ENCODE measurements around the gene F2RL2.

DNA sequence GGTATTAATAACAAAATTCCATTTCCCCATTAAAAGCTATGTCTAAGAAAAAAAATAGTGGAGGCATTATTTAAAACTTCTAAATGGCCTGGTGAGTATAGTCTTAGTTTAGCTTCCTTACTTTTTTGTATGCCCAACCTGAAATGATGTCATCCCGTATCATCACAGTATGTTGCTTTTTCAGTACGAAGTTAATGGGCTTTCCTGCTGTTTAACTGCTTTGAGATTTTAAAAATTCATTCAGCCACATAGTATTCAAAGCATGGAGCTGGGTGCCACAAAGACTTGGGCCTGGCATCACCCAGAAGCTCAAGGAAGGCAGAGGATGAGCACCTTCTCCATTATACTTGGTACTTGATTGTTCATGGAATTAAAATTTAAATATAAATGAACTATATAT is 7.4 kb downstream of the F2RL2 start:
- TF ChIP-seq CTCF (conservative IDR thresholded peaks at IDR 0.05; ENCODE audit: low read depth, low read length) (no peak), FOS (IDR thresholded peaks at IDR 0.05; ENCODE audit: low read depth, low read length) (no peak), RAD21 (IDR thresholded peaks at IDR 0.05; ENCODE audit: low read length) (no peak), ELK1 (IDR thresholded peaks at IDR 0.05; ENCODE audit: borderline replicate concordance, low read depth, low read length) (no peak), POLR2A (IDR thresholded peaks at IDR 0.05; ENCODE audit: low read depth, low read length) (no peak), CHD1 (IDR thresholded peaks at IDR 0.05; ENCODE audit: low read depth, low read length) (no peak), BHLHE40 (IDR thresholded peaks at IDR 0.05; ENCODE audit: low read depth, low read length) (no peak), RFX5 (IDR thresholded peaks at IDR 0.05; ENCODE audit: low read depth, low read length) (no peak), MAFK (IDR thresholded peaks at IDR 0.05; ENCODE audit: low read depth, low read length) (no peak), RCOR1 (IDR thresholded peaks at IDR 0.05; ENCODE audit: insufficient replicate concordance, low read length) (no peak), MAZ (IDR thresholded peaks at IDR 0.05; ENCODE audit: borderline replicate concordance, low read depth, low read length) (no peak), MXI1 (IDR thresholded peaks at IDR 0.05; ENCODE audit: borderline replicate concordance, low read depth, low read length) (no peak), CEBPB (IDR thresholded peaks at IDR 0.05; ENCODE audit: low read depth, low read length) (no peak)

Measured in IMR-90 (cell line).